ENCODE data around the gene FNIP1. TPM values are rescaled to one million over a fixed set of nuclear protein-coding genes. Genes with fewer than 3 reads are reported as not detected.

Gene FNIP1
- polyA plus RNA-seq, 1 of the 3 experiments (the other 2 are of a cell fraction): 2.4 TPM

DNA sequence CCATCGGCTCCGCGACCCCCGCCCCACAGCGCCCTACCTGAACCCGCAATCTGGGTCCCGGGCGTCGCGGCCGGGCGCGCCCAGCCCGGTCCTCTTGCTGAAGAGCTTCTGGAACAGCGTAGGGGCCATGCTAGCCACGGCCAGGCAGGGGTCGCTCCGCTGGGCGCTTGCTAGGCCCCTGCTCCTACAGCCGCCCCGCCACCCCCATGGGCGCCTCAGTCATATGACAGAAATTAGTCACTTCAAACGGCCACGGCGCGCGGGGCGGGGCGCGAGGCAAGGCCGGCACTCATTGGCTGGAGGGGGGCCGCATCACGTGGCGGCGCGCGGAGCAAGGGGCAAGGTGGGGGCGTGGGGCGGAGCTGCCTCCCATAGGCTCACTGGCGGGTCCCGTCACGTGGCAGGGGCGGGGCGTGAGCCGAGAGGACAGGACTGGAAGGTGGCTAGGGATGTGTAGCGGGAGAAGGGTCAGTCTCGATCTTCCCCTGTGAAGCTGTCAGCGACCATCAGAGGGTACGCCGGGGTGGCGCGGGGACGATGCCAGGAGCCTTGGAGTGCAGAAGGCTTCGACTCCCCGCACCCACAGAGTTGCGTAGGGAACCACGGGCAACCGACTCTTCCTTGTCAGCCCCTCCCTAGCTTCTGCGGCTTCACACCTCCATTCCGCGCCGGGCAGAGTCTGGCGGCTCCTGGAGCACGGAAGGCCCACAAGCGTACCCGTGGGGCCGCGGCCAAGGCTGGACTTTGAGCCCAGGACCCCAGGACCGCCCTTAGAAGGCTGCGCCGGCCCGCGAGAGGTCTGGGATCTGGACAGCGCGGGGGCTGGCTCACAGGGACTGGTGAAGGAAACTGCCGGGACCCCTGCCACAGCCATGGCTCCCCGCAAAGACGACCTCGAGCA, at the start of gene FNIP1 (continued):
- TF ChIP-seq, protein P1, sequence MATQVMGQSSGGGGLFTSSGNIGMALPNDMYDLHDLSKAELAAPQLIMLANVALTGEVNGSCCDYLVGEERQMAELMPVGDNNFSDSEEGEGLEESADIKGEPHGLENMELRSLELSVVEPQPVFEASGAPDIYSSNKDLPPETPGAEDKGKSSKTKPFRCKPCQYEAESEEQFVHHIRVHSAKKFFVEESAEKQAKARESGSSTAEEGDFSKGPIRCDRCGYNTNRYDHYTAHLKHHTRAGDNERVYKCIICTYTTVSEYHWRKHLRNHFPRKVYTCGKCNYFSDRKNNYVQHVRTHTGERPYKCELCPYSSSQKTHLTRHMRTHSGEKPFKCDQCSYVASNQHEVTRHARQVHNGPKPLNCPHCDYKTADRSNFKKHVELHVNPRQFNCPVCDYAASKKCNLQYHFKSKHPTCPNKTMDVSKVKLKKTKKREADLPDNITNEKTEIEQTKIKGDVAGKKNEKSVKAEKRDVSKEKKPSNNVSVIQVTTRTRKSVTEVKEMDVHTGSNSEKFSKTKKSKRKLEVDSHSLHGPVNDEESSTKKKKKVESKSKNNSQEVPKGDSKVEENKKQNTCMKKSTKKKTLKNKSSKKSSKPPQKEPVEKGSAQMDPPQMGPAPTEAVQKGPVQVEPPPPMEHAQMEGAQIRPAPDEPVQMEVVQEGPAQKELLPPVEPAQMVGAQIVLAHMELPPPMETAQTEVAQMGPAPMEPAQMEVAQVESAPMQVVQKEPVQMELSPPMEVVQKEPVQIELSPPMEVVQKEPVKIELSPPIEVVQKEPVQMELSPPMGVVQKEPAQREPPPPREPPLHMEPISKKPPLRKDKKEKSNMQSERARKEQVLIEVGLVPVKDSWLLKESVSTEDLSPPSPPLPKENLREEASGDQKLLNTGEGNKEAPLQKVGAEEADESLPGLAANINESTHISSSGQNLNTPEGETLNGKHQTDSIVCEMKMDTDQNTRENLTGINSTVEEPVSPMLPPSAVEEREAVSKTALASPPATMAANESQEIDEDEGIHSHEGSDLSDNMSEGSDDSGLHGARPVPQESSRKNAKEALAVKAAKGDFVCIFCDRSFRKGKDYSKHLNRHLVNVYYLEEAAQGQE (IDR thresholded peaks at IDR 0.05; ENCODE audit: low read depth, low read length): peak; percentile 27; the same call in 1 of the 2 replicates
- TF ChIP-seq, protein P2, sequence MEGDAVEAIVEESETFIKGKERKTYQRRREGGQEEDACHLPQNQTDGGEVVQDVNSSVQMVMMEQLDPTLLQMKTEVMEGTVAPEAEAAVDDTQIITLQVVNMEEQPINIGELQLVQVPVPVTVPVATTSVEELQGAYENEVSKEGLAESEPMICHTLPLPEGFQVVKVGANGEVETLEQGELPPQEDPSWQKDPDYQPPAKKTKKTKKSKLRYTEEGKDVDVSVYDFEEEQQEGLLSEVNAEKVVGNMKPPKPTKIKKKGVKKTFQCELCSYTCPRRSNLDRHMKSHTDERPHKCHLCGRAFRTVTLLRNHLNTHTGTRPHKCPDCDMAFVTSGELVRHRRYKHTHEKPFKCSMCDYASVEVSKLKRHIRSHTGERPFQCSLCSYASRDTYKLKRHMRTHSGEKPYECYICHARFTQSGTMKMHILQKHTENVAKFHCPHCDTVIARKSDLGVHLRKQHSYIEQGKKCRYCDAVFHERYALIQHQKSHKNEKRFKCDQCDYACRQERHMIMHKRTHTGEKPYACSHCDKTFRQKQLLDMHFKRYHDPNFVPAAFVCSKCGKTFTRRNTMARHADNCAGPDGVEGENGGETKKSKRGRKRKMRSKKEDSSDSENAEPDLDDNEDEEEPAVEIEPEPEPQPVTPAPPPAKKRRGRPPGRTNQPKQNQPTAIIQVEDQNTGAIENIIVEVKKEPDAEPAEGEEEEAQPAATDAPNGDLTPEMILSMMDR (IDR thresholded peaks at IDR 0.05): peak; percentile 13; the same call in 1 of the 2 replicates
- TF ChIP-seq, protein P3, sequence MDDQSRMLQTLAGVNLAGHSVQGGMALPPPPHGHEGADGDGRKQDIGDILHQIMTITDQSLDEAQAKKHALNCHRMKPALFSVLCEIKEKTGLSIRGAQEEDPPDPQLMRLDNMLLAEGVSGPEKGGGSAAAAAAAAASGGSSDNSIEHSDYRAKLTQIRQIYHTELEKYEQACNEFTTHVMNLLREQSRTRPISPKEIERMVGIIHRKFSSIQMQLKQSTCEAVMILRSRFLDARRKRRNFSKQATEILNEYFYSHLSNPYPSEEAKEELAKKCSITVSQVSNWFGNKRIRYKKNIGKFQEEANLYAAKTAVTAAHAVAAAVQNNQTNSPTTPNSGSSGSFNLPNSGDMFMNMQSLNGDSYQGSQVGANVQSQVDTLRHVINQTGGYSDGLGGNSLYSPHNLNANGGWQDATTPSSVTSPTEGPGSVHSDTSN (IDR thresholded peaks at IDR 0.05): peak; percentile 48; the same call in 1 of the 2 replicates
- no peak for TF ChIP-seq MEF2A (IDR thresholded peaks at IDR 0.05; ENCODE audit: borderline replicate concordance, low read depth)

DNA sequence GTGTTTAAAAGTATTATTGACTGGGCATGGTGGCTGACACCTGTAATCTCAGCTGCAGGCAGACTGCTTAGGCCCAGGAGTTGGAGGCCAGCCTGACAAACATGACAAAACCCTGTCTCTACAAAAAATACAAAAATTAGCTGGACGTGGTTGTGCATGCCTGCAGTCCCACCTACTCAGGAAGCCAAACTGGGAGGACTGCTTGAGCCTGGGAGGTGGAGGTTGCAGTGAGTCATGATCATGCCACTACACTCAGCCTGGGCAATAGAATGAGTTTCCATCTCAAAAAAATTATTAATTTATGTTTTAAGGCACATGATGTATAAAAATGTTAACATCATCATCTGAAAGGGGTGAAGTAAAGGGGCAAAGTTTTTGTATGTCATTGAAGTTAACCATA, 49.7 kb upstream of the FNIP1 start:
- Histone ChIP-seq H3K4me3 (ENCODE audit: low read depth in 2 of 2, low read length in 1 of 2) (no peak overlapping the region), H2AFZ (ENCODE audit: low read depth) (no peak overlapping the region), H3K4me1 (ENCODE audit: control insufficient read depth in 1 of 2, insufficient read depth in 2 of 2, low read depth in 1 of 2, low read length in 1 of 2) (no peaks in the 10 kb centered on the region), H3K9ac (no peak overlapping the region), H3K79me2 (ENCODE audit: insufficient read depth) (no peaks in the 10 kb centered on the region), H3K36me3 (replicated peaks in 1 of 2; ENCODE audit: control insufficient read depth in 1 of 2, insufficient read depth in 2 of 2, low read length in 1 of 2) (no peaks in the 10 kb centered on the region), H3K27me3 (ENCODE audit: insufficient read depth) (no peaks in the 10 kb centered on the region), H3K4me2 (no peak overlapping the region), H3F3A (replicated peaks; ENCODE audit: insufficient read depth) (no peaks in the 10 kb centered on the region), H3K27ac (ENCODE audit: low read depth in 2 of 2, low read length in 1 of 2) (no peak overlapping the region), H3K9me3 (peaks cover 16% of the 10 kb centered on the region), H3K9me2 (0 out of 2 replicates have a peak, but pooled peaks cover 7% of the 10 kb centered on the region), H4K20me1 (ENCODE audit: insufficient read depth) (no peaks in the 10 kb centered on the region)
- 0% methylated on average over 1 of the region's 1 CpG for WGBS (ENCODE audit: low lambda C conversion rate)
- no peak for DNase-seq
- TF ChIP-seq, protein P4, sequence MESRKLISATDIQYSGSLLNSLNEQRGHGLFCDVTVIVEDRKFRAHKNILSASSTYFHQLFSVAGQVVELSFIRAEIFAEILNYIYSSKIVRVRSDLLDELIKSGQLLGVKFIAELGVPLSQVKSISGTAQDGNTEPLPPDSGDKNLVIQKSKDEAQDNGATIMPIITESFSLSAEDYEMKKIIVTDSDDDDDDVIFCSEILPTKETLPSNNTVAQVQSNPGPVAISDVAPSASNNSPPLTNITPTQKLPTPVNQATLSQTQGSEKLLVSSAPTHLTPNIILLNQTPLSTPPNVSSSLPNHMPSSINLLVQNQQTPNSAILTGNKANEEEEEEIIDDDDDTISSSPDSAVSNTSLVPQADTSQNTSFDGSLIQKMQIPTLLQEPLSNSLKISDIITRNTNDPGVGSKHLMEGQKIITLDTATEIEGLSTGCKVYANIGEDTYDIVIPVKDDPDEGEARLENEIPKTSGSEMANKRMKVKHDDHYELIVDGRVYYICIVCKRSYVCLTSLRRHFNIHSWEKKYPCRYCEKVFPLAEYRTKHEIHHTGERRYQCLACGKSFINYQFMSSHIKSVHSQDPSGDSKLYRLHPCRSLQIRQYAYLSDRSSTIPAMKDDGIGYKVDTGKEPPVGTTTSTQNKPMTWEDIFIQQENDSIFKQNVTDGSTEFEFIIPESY (IDR thresholded peaks at IDR 0.05; ENCODE audit: borderline replicate concordance, low read depth): no peak
- no peak for TF ChIP-seq SMC3 (IDR thresholded peaks at IDR 0.05; ENCODE audit: low read depth, low read length)
- TF ChIP-seq, protein P3 (IDR thresholded peaks at IDR 0.05): no peak
- TF ChIP-seq, protein P5, sequence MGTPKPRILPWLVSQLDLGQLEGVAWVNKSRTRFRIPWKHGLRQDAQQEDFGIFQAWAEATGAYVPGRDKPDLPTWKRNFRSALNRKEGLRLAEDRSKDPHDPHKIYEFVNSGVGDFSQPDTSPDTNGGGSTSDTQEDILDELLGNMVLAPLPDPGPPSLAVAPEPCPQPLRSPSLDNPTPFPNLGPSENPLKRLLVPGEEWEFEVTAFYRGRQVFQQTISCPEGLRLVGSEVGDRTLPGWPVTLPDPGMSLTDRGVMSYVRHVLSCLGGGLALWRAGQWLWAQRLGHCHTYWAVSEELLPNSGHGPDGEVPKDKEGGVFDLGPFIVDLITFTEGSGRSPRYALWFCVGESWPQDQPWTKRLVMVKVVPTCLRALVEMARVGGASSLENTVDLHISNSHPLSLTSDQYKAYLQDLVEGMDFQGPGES (IDR thresholded peaks at IDR 0.05; ENCODE audit: low read depth, low read length): no peak
- no peak for TF ChIP-seq RCOR1 (IDR thresholded peaks at IDR 0.05; ENCODE audit: low read length)
- TF ChIP-seq, protein P6, sequence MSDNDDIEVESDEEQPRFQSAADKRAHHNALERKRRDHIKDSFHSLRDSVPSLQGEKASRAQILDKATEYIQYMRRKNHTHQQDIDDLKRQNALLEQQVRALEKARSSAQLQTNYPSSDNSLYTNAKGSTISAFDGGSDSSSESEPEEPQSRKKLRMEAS (IDR thresholded peaks at IDR 0.05; ENCODE audit: low read depth): no peak
- TF ChIP-seq MXI1 (IDR thresholded peaks at IDR 0.05; ENCODE audit: low read depth, low read length): no peak
- no peak for TF ChIP-seq YY1 (IDR thresholded peaks at IDR 0.05; ENCODE audit: low read depth)
- TF ChIP-seq RAD21 (IDR thresholded peaks at IDR 0.05; ENCODE audit: low read length): no peak
- no peak for TF ChIP-seq NRF1 (IDR thresholded peaks at IDR 0.05; ENCODE audit: low read depth, low read length)
- TF ChIP-seq ELF1 (IDR thresholded peaks at IDR 0.05): no peak
- no peak for TF ChIP-seq EP300 (IDR thresholded peaks at IDR 0.05; ENCODE audit: borderline replicate concordance in 1 of 2, low read depth in 1 of 2, low read length in 1 of 2)
- TF ChIP-seq, protein P7, sequence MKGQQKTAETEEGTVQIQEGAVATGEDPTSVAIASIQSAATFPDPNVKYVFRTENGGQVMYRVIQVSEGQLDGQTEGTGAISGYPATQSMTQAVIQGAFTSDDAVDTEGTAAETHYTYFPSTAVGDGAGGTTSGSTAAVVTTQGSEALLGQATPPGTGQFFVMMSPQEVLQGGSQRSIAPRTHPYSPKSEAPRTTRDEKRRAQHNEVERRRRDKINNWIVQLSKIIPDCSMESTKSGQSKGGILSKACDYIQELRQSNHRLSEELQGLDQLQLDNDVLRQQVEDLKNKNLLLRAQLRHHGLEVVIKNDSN (IDR thresholded peaks at IDR 0.05; ENCODE audit: borderline replicate concordance, low read depth): no peak
- TF ChIP-seq MEF2A (IDR thresholded peaks at IDR 0.05; ENCODE audit: borderline replicate concordance, low read depth): no peak
- ChIA-PET CTCF (no interaction called here), POLR2A (no interaction called here)
